COLO829 (cell line): ENCODE results near the gene CRIM1.
A peak's percentile ranks its signal among the peaks of the same experiment; 100 is the strongest.
"Not testable (repeated sequence)": the region's sequence is repeated elsewhere in the genome, so short reads cannot be mapped to it uniquely, and the experiment has no call there.

Experiments
- DNase-seq: peaks from one replicate; pipeline ENCODE4 v3.0.0; 2012; ENCODE audit warnings: low spot score

The CRIM1 gene

GRCh38 chr2:36355151-36355889 lies at the start of gene CRIM1:
CRIM1 (plus strand) TSS chr2:36355778; CDS start chr2:36356293, 515 bp downstream.
- no peak for DNase-seq

- no peak for DNase-seq
Observed at GRCh38 chr2:36307441-36307840, 48.1 kb upstream of the CRIM1 start.

- DNase-seq, result not testable (repeated sequence)
Observed at GRCh38 chr2:36310444-36310843, 45.1 kb upstream of the CRIM1 start.

- no peak for DNase-seq
Observed at GRCh38 chr2:36318547-36318946, 37.0 kb upstream of the CRIM1 start.

GRCh38 chr2:36322108-36322507 lies 33.5 kb upstream of the CRIM1 start:
- DNase-seq, result peak; percentile 36

- DNase-seq, result no peak
Observed at GRCh38 chr2:36326286-36326685, 29.3 kb upstream of the CRIM1 start.

GRCh38 chr2:36329251-36329650 lies 26.3 kb upstream of the CRIM1 start:
- DNase-seq, result no peak

GRCh38 chr2:36329746-36330472 lies 25.7 kb upstream of the CRIM1 start:
- no peak for DNase-seq

- no peak for DNase-seq
Observed at GRCh38 chr2:36330473-36331395, 24.8 kb upstream of the CRIM1 start.

- no peak for DNase-seq
Observed at GRCh38 chr2:36333350-36334012, 22.1 kb upstream of the CRIM1 start.

- DNase-seq, result no peak
Observed at GRCh38 chr2:36335597-36335996, 20.0 kb upstream of the CRIM1 start.

GRCh38 chr2:36336321-36336720 lies 19.3 kb upstream of the CRIM1 start:
- DNase-seq, result no peak

- no peak for DNase-seq
Observed at GRCh38 chr2:36337354-36337753, 18.2 kb upstream of the CRIM1 start.

- no peak for DNase-seq
Observed at GRCh38 chr2:36338124-36338826, 17.3 kb upstream of the CRIM1 start.

GRCh38 chr2:36338827-36339145 lies 16.8 kb upstream of the CRIM1 start:
- peak; percentile 64 for DNase-seq

- no peak for DNase-seq
Observed at GRCh38 chr2:36339607-36340218, 15.9 kb upstream of the CRIM1 start.

- DNase-seq, result no peak
Observed at GRCh38 chr2:36343606-36344005, 12.0 kb upstream of the CRIM1 start.

GRCh38 chr2:36348721-36349120 lies 6.9 kb upstream of the CRIM1 start:
- DNase-seq, result no peak

GRCh38 chr2:36351291-36351690 lies 4.3 kb upstream of the CRIM1 start:
- no peak for DNase-seq

GRCh38 chr2:36351736-36352349 lies 3.7 kb upstream of the CRIM1 start:
- no peak for DNase-seq

- no peak for DNase-seq
Observed at GRCh38 chr2:36352701-36353100, 2.9 kb upstream of the CRIM1 start.
